Mesothelial cell of epicardium (in vitro differentiated cells): ENCODE data around the gene C20orf202. TPM values are rescaled to one million over a fixed set of nuclear protein-coding genes. Genes with fewer than 3 reads are reported as not detected.

Experiments
- DNase-seq, 2 experiments: peaks; one replicate each; pipeline ENCODE4 v3.0.0; 2021; ENCODE audit warnings: low spot score in 2 of 2; ENCODE audit not compliant: unreplicated experiment in 2 of 2
- H3K27ac Mint-ChIP-seq: 2 replicates; pipeline ENCODE4 v1.8.0; 2021; ENCODE audit warnings: mixed read lengths
- H3K27me3 Mint-ChIP-seq: 2 replicates; pipeline ENCODE4 v1.8.0; 2021; ENCODE audit warnings: low read depth, mixed read lengths
- H3K36me3 Mint-ChIP-seq: 2 replicates; pipeline ENCODE4 v1.8.0; 2021; ENCODE audit warnings: mixed read lengths
- H3K4me1 Mint-ChIP-seq: 2 replicates; pipeline ENCODE4 v1.8.0; 2021; ENCODE audit warnings: mixed read lengths
- H3K4me3 Mint-ChIP-seq: 2 replicates; pipeline ENCODE4 v1.8.0; 2021; ENCODE audit warnings: mild to moderate bottlenecking, moderate library complexity, mixed read lengths
- H3K9me3 Mint-ChIP-seq: 2 replicates; pipeline ENCODE4 v1.8.0; 2021; ENCODE audit warnings: mixed read lengths
- CTCF ChIP-seq: fragments of 200-600 bp; sonication (generic); IDR thresholded peaks from one replicate; pipeline ENCODE4 v1.5.0; 2021; ENCODE audit warnings: antibody characterized with exemption; ENCODE audit not compliant: unreplicated experiment
- total RNA-seq: library from RNA; stranded (reverse); gene quantifications from 3 replicates; pipeline ENCODE4 v1.2.1, GENCODE V29; 2021

Gene C20orf202
- total RNA-seq, 1 donor from 2014 or later = 0.22 TPM

- Mint-ChIP-seq H3K36me3 (no peaks in the 10 kb centered on the region), H3K27me3 (peaks cover 59% of the 10 kb centered on the region), H3K4me3 (no peak overlapping the region), H3K27ac (no peak overlapping the region), H3K4me1 (peaks cover 10% of the 10 kb centered on the region), H3K9me3 (no peaks in the 10 kb centered on the region)
- no peak for TF ChIP-seq CTCF
- no peak for DNase-seq
Observed at GRCh38 chr20:1187605-1188171, 15.6 kb upstream of the C20orf202 start.

- Mint-ChIP-seq H3K27ac (no peak overlapping the region), H3K4me3 (no peak overlapping the region), H3K27me3 (peaks cover 56% of the 10 kb centered on the region), H3K9me3 (no peaks in the 10 kb centered on the region), H3K4me1 (peaks cover 10% of the 10 kb centered on the region), H3K36me3 (no peaks in the 10 kb centered on the region)
- no peak for DNase-seq
- TF ChIP-seq CTCF = no peak
Observed at GRCh38 chr20:1188347-1188746, 14.9 kb upstream of the C20orf202 start.

- no peak overlapping the region for H3K27ac Mint-ChIP-seq
- no peak for TF ChIP-seq CTCF
- DNase-seq = no peak
- peaks cover 3% of the 10 kb centered on the region for H3K4me1 Mint-ChIP-seq
- no peak overlapping the region for H3K4me3 Mint-ChIP-seq
- no peaks in the 10 kb centered on the region for H3K36me3 Mint-ChIP-seq
- H3K9me3 Mint-ChIP-seq = no peaks in the 10 kb centered on the region
- peaks cover 42% of the 10 kb centered on the region for H3K27me3 Mint-ChIP-seq
Observed at GRCh38 chr20:1189827-1190226, 13.4 kb upstream of the C20orf202 start.

GRCh38 chr20:1190847-1191246 is 12.4 kb upstream of the C20orf202 start:
- DNase-seq = no peak
- H3K4me3 Mint-ChIP-seq = no peak overlapping the region
- peaks cover 3% of the 10 kb centered on the region for H3K4me1 Mint-ChIP-seq
- no peaks in the 10 kb centered on the region for H3K9me3 Mint-ChIP-seq
- no peak overlapping the region for H3K27ac Mint-ChIP-seq
- peaks cover 46% of the 10 kb centered on the region for H3K27me3 Mint-ChIP-seq
- TF ChIP-seq CTCF = no peak
- H3K36me3 Mint-ChIP-seq = no peaks in the 10 kb centered on the region

- Mint-ChIP-seq H3K36me3 (no peaks in the 10 kb centered on the region), H3K27me3 (peaks cover 46% of the 10 kb centered on the region), H3K4me1 (no peaks in the 10 kb centered on the region), H3K4me3 (no peak overlapping the region), H3K9me3 (no peaks in the 10 kb centered on the region), H3K27ac (no peak overlapping the region)
- no peak for TF ChIP-seq CTCF
- DNase-seq = no peak
Observed at GRCh38 chr20:1191299-1191698, 12.0 kb upstream of the C20orf202 start.

- DNase-seq = no peak
- Mint-ChIP-seq H3K4me1 (no peaks in the 10 kb centered on the region), H3K27ac (no peak overlapping the region), H3K36me3 (no peaks in the 10 kb centered on the region), H3K9me3 (no peaks in the 10 kb centered on the region), H3K27me3 (peaks cover 50% of the 10 kb centered on the region), H3K4me3 (no peak overlapping the region)
- TF ChIP-seq CTCF = no peak
Observed at GRCh38 chr20:1195226-1195625, 8.0 kb upstream of the C20orf202 start.
